ENCODE measurements around the gene DHRS2. TPM values are rescaled to one million over a fixed set of nuclear protein-coding genes. Genes with fewer than 3 reads are reported as not detected.

The DHRS2 gene
- total RNA-seq, 1 donor from 2014 or later, result not detected

GRCh38 chr14:23600322-23600707 lies 35.8 kb upstream of the DHRS2 start:
- Mint-ChIP-seq H3K4me1 (ENCODE audit: unreplicated experiment) (no peaks in the 10 kb centered on the region), H3K36me3 (ENCODE audit: unreplicated experiment) (no peaks in the 10 kb centered on the region), H3K9me3 (ENCODE audit: unreplicated experiment) (no peaks in the 10 kb centered on the region), H3K4me3 (ENCODE audit: unreplicated experiment) (no peak overlapping the region), H3K27me3 (ENCODE audit: unreplicated experiment) (peaks cover 7% of the 10 kb centered on the region), H3K27ac (ENCODE audit: unreplicated experiment) (no peak overlapping the region)
- no peak for TF ChIP-seq CTCF (IDR thresholded peaks at IDR 0.05)
- peak; percentile 32 for DNase-seq (ENCODE audit: extremely low spot score, unreplicated experiment)

GRCh38 chr14:23600806-23601205 lies 35.4 kb upstream of the DHRS2 start:
- peaks cover 7% of the 10 kb centered on the region for H3K27me3 Mint-ChIP-seq (ENCODE audit: unreplicated experiment)
- H3K27ac Mint-ChIP-seq (ENCODE audit: unreplicated experiment), result no peak overlapping the region
- no peaks in the 10 kb centered on the region for H3K4me1 Mint-ChIP-seq (ENCODE audit: unreplicated experiment)
- no peak for DNase-seq (ENCODE audit: extremely low spot score, unreplicated experiment)
- H3K4me3 Mint-ChIP-seq (ENCODE audit: unreplicated experiment), result no peak overlapping the region
- H3K36me3 Mint-ChIP-seq (ENCODE audit: unreplicated experiment), result no peaks in the 10 kb centered on the region
- H3K9me3 Mint-ChIP-seq (ENCODE audit: unreplicated experiment), result no peaks in the 10 kb centered on the region
- TF ChIP-seq CTCF (IDR thresholded peaks at IDR 0.05), result no peak

- no peak for DNase-seq (ENCODE audit: extremely low spot score, unreplicated experiment)
- Mint-ChIP-seq H3K4me1 (ENCODE audit: unreplicated experiment) (no peaks in the 10 kb centered on the region), H3K4me3 (ENCODE audit: unreplicated experiment) (no peak overlapping the region), H3K9me3 (ENCODE audit: unreplicated experiment) (no peaks in the 10 kb centered on the region), H3K27me3 (ENCODE audit: unreplicated experiment) (peaks cover 9% of the 10 kb centered on the region), H3K36me3 (ENCODE audit: unreplicated experiment) (no peaks in the 10 kb centered on the region), H3K27ac (ENCODE audit: unreplicated experiment) (no peak overlapping the region)
- no peak for TF ChIP-seq CTCF (IDR thresholded peaks at IDR 0.05)
Observed at GRCh38 chr14:23601424-23601823, 34.7 kb upstream of the DHRS2 start.

GRCh38 chr14:23601845-23602180 lies 34.4 kb upstream of the DHRS2 start:
- peaks cover 11% of the 10 kb centered on the region for H3K27me3 Mint-ChIP-seq (ENCODE audit: unreplicated experiment)
- H3K4me1 Mint-ChIP-seq (ENCODE audit: unreplicated experiment), result no peaks in the 10 kb centered on the region
- TF ChIP-seq CTCF (IDR thresholded peaks at IDR 0.05), result no peak
- peak; percentile 38 for DNase-seq (ENCODE audit: extremely low spot score, unreplicated experiment)
- no peak overlapping the region for H3K27ac Mint-ChIP-seq (ENCODE audit: unreplicated experiment)
- H3K9me3 Mint-ChIP-seq (ENCODE audit: unreplicated experiment), result no peaks in the 10 kb centered on the region
- H3K4me3 Mint-ChIP-seq (ENCODE audit: unreplicated experiment), result no peak overlapping the region
- H3K36me3 Mint-ChIP-seq (ENCODE audit: unreplicated experiment), result no peaks in the 10 kb centered on the region

- Mint-ChIP-seq H3K4me3 (ENCODE audit: unreplicated experiment) (no peak overlapping the region), H3K27ac (ENCODE audit: unreplicated experiment) (no peak overlapping the region), H3K4me1 (ENCODE audit: unreplicated experiment) (no peaks in the 10 kb centered on the region), H3K36me3 (ENCODE audit: unreplicated experiment) (no peaks in the 10 kb centered on the region), H3K27me3 (ENCODE audit: unreplicated experiment) (peaks cover 8% of the 10 kb centered on the region), H3K9me3 (ENCODE audit: unreplicated experiment) (no peaks in the 10 kb centered on the region)
- peak; percentile 63 for DNase-seq (ENCODE audit: extremely low spot score, unreplicated experiment)
- TF ChIP-seq CTCF (IDR thresholded peaks at IDR 0.05), result no peak
Observed at GRCh38 chr14:23602181-23603095, 33.7 kb upstream of the DHRS2 start.
